Activated naive CD8-positive, alpha-beta T cell treated with anti-CD3 and anti-CD28 coated beads for 36 hours (primary cell): ENCODE results near the gene TKTL1. TPM values are rescaled to one million over a fixed set of nuclear protein-coding genes. Genes with fewer than 3 reads are reported as not detected.
"Not testable (repeated sequence)": the region's sequence is repeated elsewhere in the genome, so short reads cannot be mapped to it uniquely, and the experiment has no call there.

Experiments used
- DNase-seq: peaks from one replicate; pipeline ENCODE4 v3.0.0; 2021
- H3K27ac Mint-ChIP-seq: one replicate; pipeline ENCODE4 v1.8.0; 2022; ENCODE audit warnings: mild to moderate bottlenecking, moderate library complexity, mixed read lengths
- H3K27me3 Mint-ChIP-seq: one replicate; pipeline ENCODE4 v1.8.0; 2022; ENCODE audit warnings: mild to moderate bottlenecking, mixed read lengths
- H3K36me3 Mint-ChIP-seq: one replicate; pipeline ENCODE4 v1.8.0; 2021; ENCODE audit warnings: mild to moderate bottlenecking, mixed read lengths
- H3K4me1 Mint-ChIP-seq: one replicate; pipeline ENCODE4 v1.8.0; 2021; ENCODE audit warnings: mixed read lengths
- H3K4me3 Mint-ChIP-seq: one replicate; pipeline ENCODE4 v1.8.0; 2022; ENCODE audit warnings: mild to moderate bottlenecking, moderate library complexity, mixed read lengths
- H3K9me3 Mint-ChIP-seq: one replicate; pipeline ENCODE4 v1.8.0; 2022; ENCODE audit warnings: mixed read lengths
- total RNA-seq, 2 experiments: library from RNA; stranded (reverse); gene quantifications; one replicate each; pipeline ENCODE4 v1.2.3, GENCODE V29; 2021

The TKTL1 gene
- total RNA-seq, 2 experiments from 2014 or later = 0.72 to 1.1 TPM

DNA sequence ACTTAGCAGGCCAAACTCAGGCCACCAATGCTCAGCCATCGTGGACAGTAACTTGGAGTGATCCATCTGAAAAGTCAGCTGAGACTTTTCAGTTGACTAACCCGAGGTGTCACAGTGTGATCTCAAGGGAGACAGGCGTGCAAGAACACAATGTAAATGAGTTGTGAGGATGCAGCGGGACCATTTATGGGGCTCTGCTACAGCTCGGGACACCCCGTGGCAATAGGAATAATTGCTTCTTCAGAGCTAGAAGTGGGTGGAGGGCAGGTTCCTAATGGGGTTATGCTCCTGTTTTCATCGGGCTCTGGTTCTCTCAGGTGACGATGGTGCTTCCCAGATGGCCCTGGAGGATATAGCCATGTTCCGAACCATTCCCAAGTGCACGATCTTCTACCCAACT is 27.3 kb downstream of the TKTL1 start:
- Mint-ChIP-seq H3K4me1 (peaks cover 45% of the 10 kb centered on the region), H3K27me3 (no peaks in the 10 kb centered on the region), H3K4me3 (no peak overlapping the region), H3K36me3 (no peaks in the 10 kb centered on the region), H3K27ac (no peak overlapping the region), H3K9me3 (no peaks in the 10 kb centered on the region)
- no peak for DNase-seq

DNA sequence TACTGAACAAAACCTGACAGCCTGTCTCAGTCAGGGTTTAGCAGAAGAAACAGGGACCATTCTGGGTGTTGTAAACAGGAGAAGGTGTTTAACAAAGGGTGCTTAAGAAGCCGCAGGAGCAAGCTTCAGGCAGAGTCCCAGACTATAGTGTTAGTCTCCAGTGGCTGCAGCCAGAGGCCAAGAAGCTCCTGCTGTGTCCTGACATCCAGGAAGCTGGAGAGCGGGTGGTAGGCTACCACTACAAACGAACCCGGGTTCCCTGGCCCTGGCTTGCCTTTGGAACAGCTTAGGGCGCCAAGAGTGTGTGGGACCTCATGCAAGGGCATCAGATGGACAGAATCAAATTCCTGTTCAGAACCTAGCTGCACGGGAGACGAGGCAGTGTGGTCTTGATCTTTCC is 27.9 kb downstream of the TKTL1 start:
- Mint-ChIP-seq H3K9me3 (no peaks in the 10 kb centered on the region), H3K27ac (no peak overlapping the region), H3K4me1 (peaks cover 49% of the 10 kb centered on the region), H3K27me3 (no peaks in the 10 kb centered on the region), H3K4me3 (no peak overlapping the region), H3K36me3 (no peaks in the 10 kb centered on the region)
- no peak for DNase-seq

GRCh38 chrX:154325541-154325940 is 29.9 kb downstream of the TKTL1 start:
- no peak overlapping the region for H3K27ac Mint-ChIP-seq
- no peak overlapping the region for H3K4me3 Mint-ChIP-seq
- H3K27me3 Mint-ChIP-seq = no peaks in the 10 kb centered on the region
- no peak for DNase-seq
- H3K36me3 Mint-ChIP-seq = no peaks in the 10 kb centered on the region
- peaks cover 49% of the 10 kb centered on the region for H3K4me1 Mint-ChIP-seq
- no peaks in the 10 kb centered on the region for H3K9me3 Mint-ChIP-seq

DNA sequence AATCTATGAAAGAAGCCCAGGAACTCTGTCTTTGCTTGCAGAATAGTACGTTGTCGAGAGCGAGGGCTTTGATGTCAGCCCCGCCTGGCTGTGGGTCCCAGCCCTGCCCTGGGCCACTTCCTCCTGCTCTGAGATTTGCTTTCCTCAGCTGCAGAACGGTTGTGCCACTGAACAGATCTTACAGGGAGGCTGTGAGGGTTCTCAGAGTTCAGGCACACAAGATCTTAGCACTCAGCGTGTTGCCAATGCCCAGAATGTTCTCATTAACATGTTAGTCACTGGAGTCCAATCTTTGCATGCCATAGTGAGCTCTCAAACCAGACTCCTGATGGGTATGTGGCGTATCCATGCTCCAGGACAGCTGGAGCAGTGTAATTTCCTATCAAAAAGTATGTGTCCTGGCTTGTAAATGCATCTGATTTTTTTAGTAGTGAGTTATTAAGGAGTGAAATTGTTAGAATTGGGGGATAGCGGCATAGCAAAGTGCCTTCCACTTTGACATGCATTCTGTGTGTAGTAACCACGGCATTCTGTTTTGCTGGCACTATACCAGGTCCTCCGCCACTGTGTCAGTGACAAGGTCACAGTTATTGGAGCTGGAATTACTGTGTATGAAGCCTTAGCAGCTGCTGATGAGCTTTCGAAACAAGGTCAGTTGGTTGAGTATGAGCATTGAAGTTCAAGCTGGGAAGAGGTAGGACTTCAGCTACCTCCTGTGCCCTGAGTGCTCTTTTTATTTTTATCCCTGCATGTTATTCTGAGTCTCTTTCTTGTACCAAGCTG is 31.6 kb downstream of the TKTL1 start:
- no peak for DNase-seq
- no peaks in the 10 kb centered on the region for H3K9me3 Mint-ChIP-seq
- H3K4me3 Mint-ChIP-seq = peak overlapping the region; percentile 34
- no peaks in the 10 kb centered on the region for H3K36me3 Mint-ChIP-seq
- no peaks in the 10 kb centered on the region for H3K27me3 Mint-ChIP-seq
- H3K27ac Mint-ChIP-seq = peak overlapping the region; percentile 29
- H3K4me1 Mint-ChIP-seq = peaks cover 41% of the 10 kb centered on the region

- Mint-ChIP-seq H3K27me3 (no peaks in the 10 kb centered on the region), H3K27ac (no peak overlapping the region), H3K36me3 (no peaks in the 10 kb centered on the region), H3K4me1 (peaks cover 43% of the 10 kb centered on the region), H3K9me3 (no peaks in the 10 kb centered on the region), H3K4me3 (no peak overlapping the region)
- DNase-seq = no peak
Measured at GRCh38 chrX:154328646-154329045, 33.1 kb downstream of the TKTL1 start.

DNA sequence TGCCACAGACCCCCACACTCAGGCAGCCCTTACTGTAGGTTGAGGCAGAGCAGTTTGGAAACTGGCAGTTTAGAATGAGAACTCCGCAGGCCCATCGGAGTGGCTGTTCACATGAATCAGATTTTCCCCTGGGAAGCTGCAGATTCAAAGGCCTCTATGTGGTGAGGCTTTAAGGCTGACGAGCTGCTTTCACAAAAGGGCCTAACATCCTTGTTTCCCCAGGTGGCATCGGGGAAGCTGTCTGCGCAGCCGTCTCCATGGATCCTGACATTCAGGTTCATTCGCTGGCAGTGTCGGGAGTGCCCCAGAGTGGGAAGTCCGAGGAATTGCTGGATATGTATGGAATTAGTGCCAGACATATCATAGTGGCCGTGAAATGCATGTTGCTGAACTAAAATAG is 33.7 kb downstream of the TKTL1 start:
- Mint-ChIP-seq H3K4me3 (no peak overlapping the region), H3K9me3 (no peaks in the 10 kb centered on the region), H3K36me3 (no peaks in the 10 kb centered on the region), H3K27me3 (no peaks in the 10 kb centered on the region), H3K27ac (no peak overlapping the region), H3K4me1 (peaks cover 49% of the 10 kb centered on the region)
- DNase-seq = no peak

GRCh38 chrX:154332561-154332960 is 37.0 kb downstream of the TKTL1 start:
- no peak overlapping the region for H3K4me3 Mint-ChIP-seq
- no peaks in the 10 kb centered on the region for H3K36me3 Mint-ChIP-seq
- no peaks in the 10 kb centered on the region for H3K27me3 Mint-ChIP-seq
- H3K27ac Mint-ChIP-seq = no peak overlapping the region
- DNase-seq = no peak
- H3K9me3 Mint-ChIP-seq = no peaks in the 10 kb centered on the region
- peaks cover 39% of the 10 kb centered on the region for H3K4me1 Mint-ChIP-seq

DNA sequence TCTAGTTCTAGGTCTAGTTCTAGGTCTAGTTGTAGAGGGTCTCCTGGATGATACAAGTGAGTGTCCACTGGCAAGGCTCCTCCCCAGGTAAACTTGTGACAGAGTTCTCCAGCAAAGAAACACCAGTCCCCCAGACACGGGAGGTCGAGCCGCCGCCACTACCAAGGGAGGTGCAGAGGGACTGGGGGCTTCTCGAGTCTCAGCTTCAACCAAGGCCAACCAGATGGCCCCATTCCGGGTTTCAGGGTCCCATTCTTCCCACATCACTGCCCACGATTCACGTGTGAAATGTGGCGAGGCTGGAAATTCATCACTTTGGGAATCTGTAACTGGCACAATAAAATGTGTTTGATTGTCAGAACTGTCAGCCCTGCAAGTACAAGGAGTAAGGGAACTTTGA is 37.5 kb downstream of the TKTL1 start:
- Mint-ChIP-seq H3K27me3 (no peaks in the 10 kb centered on the region), H3K9me3 (no peaks in the 10 kb centered on the region), H3K36me3 (no peaks in the 10 kb centered on the region), H3K27ac (no peak overlapping the region), H3K4me1 (peaks cover 34% of the 10 kb centered on the region), H3K4me3 (no peak overlapping the region)
- DNase-seq = no peak

- Mint-ChIP-seq H3K27ac (peak overlapping the region; percentile 91), H3K27me3 (no peaks in the 10 kb centered on the region), H3K4me1 (peaks cover 29% of the 10 kb centered on the region), H3K4me3 (no peak overlapping the region), H3K36me3 (no peaks in the 10 kb centered on the region), H3K9me3 (no peaks in the 10 kb centered on the region)
- no peak for DNase-seq
Measured at GRCh38 chrX:154333837-154334271, 38.3 kb downstream of the TKTL1 start.

DNA sequence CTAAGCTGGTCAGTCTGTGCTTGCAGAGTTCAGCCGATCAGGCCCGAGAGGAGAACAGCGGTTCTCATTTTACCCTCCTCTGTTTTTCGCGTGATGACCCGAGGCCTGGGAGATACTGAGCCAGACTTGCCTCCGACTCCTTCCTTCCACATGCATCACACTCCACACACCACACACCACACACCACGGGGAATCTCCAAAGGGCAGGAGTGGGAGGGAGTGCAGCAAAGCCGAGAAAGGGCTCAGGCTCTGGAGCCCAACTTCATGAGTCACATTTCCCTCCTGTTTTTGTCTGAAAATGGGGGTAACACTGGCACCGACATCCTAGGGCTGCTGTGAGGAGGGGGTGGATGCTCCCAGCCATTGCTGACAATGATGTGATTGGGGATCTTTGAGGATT is 38.9 kb downstream of the TKTL1 start:
- Mint-ChIP-seq H3K36me3 (no peaks in the 10 kb centered on the region), H3K4me3 (peak overlapping the region; percentile 15), H3K4me1 (peaks cover 25% of the 10 kb centered on the region), H3K9me3 (no peaks in the 10 kb centered on the region), H3K27ac (peak overlapping the region; percentile 91), H3K27me3 (no peaks in the 10 kb centered on the region)
- DNase-seq = peak; percentile 66

- not testable (repeated sequence) for H3K27me3 Mint-ChIP-seq, H3K4me1 Mint-ChIP-seq, H3K27ac Mint-ChIP-seq, H3K9me3 Mint-ChIP-seq, DNase-seq, H3K36me3 Mint-ChIP-seq, H3K4me3 Mint-ChIP-seq
Measured at GRCh38 chrX:154341399-154342298, 46.1 kb downstream of the TKTL1 start.

- H3K4me1 Mint-ChIP-seq, H3K27ac Mint-ChIP-seq, H3K27me3 Mint-ChIP-seq, H3K36me3 Mint-ChIP-seq, H3K4me3 Mint-ChIP-seq, H3K9me3 Mint-ChIP-seq, DNase-seq: not testable (repeated sequence)
Measured at GRCh38 chrX:154343063-154343462, 47.5 kb downstream of the TKTL1 start.

DNA sequence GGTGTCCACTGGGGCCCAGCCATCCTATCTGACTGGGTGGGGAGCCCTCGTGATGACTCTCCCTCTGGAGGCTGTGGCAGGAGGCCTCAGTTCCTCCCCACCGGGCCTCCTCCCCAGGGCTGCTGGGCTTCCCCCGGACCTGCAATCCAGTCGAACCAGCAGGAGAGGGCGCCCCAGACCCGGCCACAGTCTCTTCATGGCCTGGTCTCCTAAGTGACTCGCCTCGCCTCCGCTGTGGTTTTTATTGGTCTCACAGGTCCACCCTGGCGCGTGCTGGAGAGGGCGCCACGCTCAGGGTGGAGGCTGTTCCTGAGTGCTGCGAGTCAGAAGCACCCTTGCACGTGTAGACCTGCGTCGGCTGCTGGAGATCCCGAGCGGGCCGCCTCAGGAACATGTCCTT is 48.0 kb downstream of the TKTL1 start:
- H3K27me3 Mint-ChIP-seq, H3K27ac Mint-ChIP-seq, DNase-seq, H3K36me3 Mint-ChIP-seq, H3K9me3 Mint-ChIP-seq, H3K4me3 Mint-ChIP-seq: not testable (repeated sequence)
- H3K4me1 Mint-ChIP-seq = peaks cover 11% of the 10 kb centered on the region

GRCh38 chrX:154348114-154348531 is 52.5 kb downstream of the TKTL1 start:
- H3K27me3 Mint-ChIP-seq = no peaks in the 10 kb centered on the region
- H3K4me3 Mint-ChIP-seq = no peak overlapping the region
- H3K4me1 Mint-ChIP-seq = peaks cover 19% of the 10 kb centered on the region
- no peaks in the 10 kb centered on the region for H3K9me3 Mint-ChIP-seq
- peak overlapping the region; percentile 71 for H3K27ac Mint-ChIP-seq
- H3K36me3 Mint-ChIP-seq = peaks cover 13% of the 10 kb centered on the region
- no peak for DNase-seq

DNA sequence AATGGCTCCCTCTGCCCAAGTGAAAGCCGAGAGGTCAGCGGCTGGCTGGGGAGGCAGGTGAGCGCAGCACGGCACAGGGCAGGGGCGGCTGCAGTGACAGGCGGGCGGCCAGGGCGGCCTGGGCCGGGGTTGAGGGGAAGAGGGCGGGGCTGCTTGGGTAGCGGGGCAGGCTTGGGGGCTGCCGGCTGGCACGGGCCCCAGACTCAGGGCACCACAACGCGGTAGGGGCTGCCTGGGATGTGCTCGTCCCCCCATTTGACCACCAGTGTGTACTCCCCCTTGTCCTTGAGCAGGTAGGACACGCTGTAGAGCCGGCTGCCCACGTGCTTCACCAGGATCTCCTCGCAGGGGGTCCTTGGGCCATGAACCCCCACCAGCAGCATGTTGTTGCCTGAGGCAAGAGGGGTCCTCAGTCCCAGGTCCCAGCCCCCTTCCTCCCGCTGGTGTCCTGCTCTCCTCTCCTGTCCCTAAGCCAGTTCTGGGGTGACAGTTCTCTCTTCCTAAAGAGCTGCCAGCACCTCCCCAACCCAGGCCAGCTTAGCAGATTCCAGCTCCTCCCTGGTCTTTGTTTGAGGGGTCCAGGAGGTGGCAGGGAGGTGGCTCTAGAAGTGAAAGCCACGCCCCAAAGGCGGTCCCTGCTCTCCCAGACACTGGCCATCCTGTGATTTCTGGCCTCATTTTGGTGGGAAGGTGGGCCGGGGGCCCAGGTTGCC is 53.2 kb downstream of the TKTL1 start:
- H3K36me3 Mint-ChIP-seq = peaks cover 15% of the 10 kb centered on the region
- no peaks in the 10 kb centered on the region for H3K9me3 Mint-ChIP-seq
- DNase-seq = no peak
- H3K27me3 Mint-ChIP-seq = no peaks in the 10 kb centered on the region
- peaks cover 24% of the 10 kb centered on the region for H3K4me1 Mint-ChIP-seq
- no peak overlapping the region for H3K4me3 Mint-ChIP-seq
- H3K27ac Mint-ChIP-seq = peak overlapping the region; percentile 71
